Measurements from ENCODE around the gene WDR27. TPM values are rescaled to one million over a fixed set of nuclear protein-coding genes. Genes with fewer than 3 reads are reported as not detected.
A peak's percentile ranks its signal among the peaks of the same experiment; 100 is the strongest.

Gene WDR27
- total and polyA plus RNA-seq, 11 donors: 2.2 to 12.3 (median 5.7) TPM

DNA sequence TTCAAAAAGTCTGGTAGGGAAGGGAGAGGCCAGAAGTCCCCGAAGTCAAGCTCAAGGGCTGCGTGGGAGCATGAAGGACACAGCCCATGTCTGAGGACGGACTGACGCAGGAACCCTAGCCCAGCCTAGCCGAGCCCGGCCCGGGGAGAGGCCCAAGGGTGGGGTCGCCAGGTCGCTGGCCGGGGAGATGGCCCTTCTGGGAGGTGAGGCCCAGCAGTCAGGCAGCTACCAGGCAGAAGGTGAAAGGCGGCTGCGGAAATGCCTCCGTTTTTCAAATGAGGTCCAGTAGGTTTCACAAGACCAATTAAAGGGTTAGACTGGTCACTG is 44.6 kb downstream of the WDR27 start:
- Histone ChIP-seq H3K4me3 (no peak overlapping the region), H3K27ac (no peak overlapping the region), H3K36me3 (peaks cover 0 to 42% (median 3%) of the 10 kb centered on the region in 9 donors), H3K9me3 (no peaks in the 10 kb centered on the region), H3K27me3 (no peaks in the 10 kb centered on the region), H3K4me1 (peaks cover 0 to 7% (median 0%) of the 10 kb centered on the region in 12 donors)
- no peak for TF ChIP-seq POLR2A (IDR thresholded peaks at IDR 0.05)
- no peak for TF ChIP-seq CTCF (IDR thresholded peaks at IDR 0.05)
- intact Hi-C loops (cut with DNase I): no loop called here
- DNase-seq (no peak), ATAC-seq (no peak)
- 87 to 96% (median 93%) methylated on average over 13 of the region's 13 CpGs for WGBS, 4 donors

- Histone ChIP-seq H3K36me3 (peaks cover 0 to 40% (median 3%) of the 10 kb centered on the region in 9 donors), H3K9me3 (no peaks in the 10 kb centered on the region), H3K27ac (no peak overlapping the region), H3K4me1 (peaks cover 0 to 7% (median 0%) of the 10 kb centered on the region in 12 donors), H3K27me3 (no peaks in the 10 kb centered on the region), H3K4me3 (no peak overlapping the region)
- no peak for DNase-seq
- 94 to 96% (median 95%) methylated on average over 23 of the region's 23 CpGs for WGBS, 4 donors
- no peak for ATAC-seq
- intact Hi-C loops (cut with DNase I): no loop called here
- TF ChIP-seq POLR2A (IDR thresholded peaks at IDR 0.05) (no peak), CTCF (IDR thresholded peaks at IDR 0.05) (no peak)
These were observed 45.1 kb downstream of the WDR27 start for GRCh38 chr6:169656546-169657283.

DNA sequence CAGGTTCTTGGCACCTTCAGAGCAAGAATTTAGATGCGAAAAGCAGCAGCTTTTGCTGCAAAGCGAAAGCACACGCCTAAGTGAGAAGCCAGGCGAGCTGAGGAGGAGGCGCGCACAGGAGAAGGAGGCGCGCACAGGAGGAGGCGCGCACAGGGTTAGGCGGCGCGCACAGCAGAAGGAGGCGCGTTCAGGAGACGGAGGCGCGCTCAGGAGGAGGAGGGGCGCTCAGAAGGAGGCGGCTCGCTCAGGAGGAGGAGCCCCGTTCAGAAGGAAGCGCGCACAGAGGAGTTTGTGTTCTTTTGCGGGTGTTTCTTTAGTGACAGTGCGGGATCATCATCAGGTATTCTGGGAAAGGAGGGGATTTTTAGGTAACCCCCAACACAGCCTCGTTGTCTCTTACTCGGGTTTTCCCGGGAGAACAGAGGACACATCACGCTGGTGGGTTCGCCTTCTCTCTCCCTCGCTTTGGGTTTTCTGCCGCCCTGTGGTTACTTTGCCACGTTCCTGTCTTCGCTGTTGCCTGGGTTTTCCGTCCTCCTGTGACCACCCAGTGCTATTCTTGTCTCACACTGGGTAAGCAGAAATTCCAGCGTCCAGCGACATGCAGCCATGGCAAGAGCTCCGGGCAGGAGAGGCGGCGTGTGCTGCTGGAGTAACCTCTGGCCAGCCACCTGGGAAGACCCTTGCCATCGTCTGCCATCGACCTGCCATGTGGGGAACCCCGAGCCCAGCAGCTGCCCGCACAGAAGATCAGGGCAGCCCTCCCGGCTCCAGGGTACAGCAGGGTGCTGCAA is 47.0 kb downstream of the WDR27 start:
- H3K27ac ChIP-seq: peak overlapping the region in 8 of 12 donors; percentile 49 to 73 (median 66)
- H3K9me3 ChIP-seq: no peaks in the 10 kb centered on the region
- peak in 3 of 5 donors; percentile 60 to 72 (median 71) for DNase-seq
- H3K36me3 ChIP-seq: peaks cover 0 to 32% (median 3%) of the 10 kb centered on the region in 9 donors
- peak overlapping the region in 11 of 12 donors; percentile 16 to 59 (median 51) for H3K4me3 ChIP-seq
- H3K27me3 ChIP-seq: no peaks in the 10 kb centered on the region
- intact Hi-C loops (cut with DNase I): no loop called here
- 43 to 70% (median 56%) methylated on average over 46 of the region's 46 CpGs for WGBS, 4 donors
- ATAC-seq: peak; percentile 96 to 99 (median 98)
- H3K4me1 ChIP-seq: peaks cover 0 to 7% (median 0%) of the 10 kb centered on the region in 12 donors
- peak in 3 of 12 donors; percentile 23 to 39 (median 25) for TF ChIP-seq CTCF (IDR thresholded peaks at IDR 0.05)
- no peak for TF ChIP-seq POLR2A (IDR thresholded peaks at IDR 0.05)

- 76 to 88% (median 82%) methylated on average over 6 of the region's 6 CpGs for WGBS, 4 donors
- peaks cover 0 to 28% (median 0%) of the 10 kb centered on the region in 9 donors for H3K36me3 ChIP-seq
- H3K9me3 ChIP-seq: no peaks in the 10 kb centered on the region
- peak overlapping the region in 4 of 12 donors; percentile 53 to 73 (median 64) for H3K27ac ChIP-seq
- ATAC-seq (no peak), DNase-seq (no peak)
- peak overlapping the region in 4 of 12 donors; percentile 51 to 59 (median 54) for H3K4me3 ChIP-seq
- TF ChIP-seq POLR2A (IDR thresholded peaks at IDR 0.05) (no peak), CTCF (IDR thresholded peaks at IDR 0.05) (no peak)
- intact Hi-C loops (cut with DNase I): no loop called here
- peaks cover 0 to 7% (median 0%) of the 10 kb centered on the region in 12 donors for H3K4me1 ChIP-seq
- H3K27me3 ChIP-seq: no peaks in the 10 kb centered on the region
These were observed 48.1 kb downstream of the WDR27 start for GRCh38 chr6:169653691-169654090.

All from heart left ventricle (tissue), 16 donors.